GM12891 (cell line): ENCODE results near the gene NTS.

Experiments used
- PAX5 ChIP-seq: IDR thresholded peaks from 2 replicates; pipeline ENCODE4 v1.6.1; 2011; ENCODE audit warnings: low read length, moderate library complexity, mild to moderate bottlenecking; ENCODE audit not compliant: insufficient read depth, severe bottlenecking
- POLR2A ChIP-seq: IDR thresholded peaks from 2 replicates; pipeline ENCODE4 v1.6.1; 2011; ENCODE audit warnings: low read depth, low read length, control low read depth
- POLR2AphosphoS5 ChIP-seq: IDR thresholded peaks from 2 replicates; pipeline ENCODE4 v1.6.1; 2011; ENCODE audit warnings: low read depth, low read length, control low read depth
- SPI1 ChIP-seq: IDR thresholded peaks from 2 replicates; pipeline ENCODE4 v1.6.1; 2011; ENCODE audit warnings: low read depth, low read length, control low read depth
- TAF1 ChIP-seq: IDR thresholded peaks from 2 replicates; pipeline ENCODE4 v1.6.1; 2011; ENCODE audit warnings: low read depth, low read length, control low read depth

DNA sequence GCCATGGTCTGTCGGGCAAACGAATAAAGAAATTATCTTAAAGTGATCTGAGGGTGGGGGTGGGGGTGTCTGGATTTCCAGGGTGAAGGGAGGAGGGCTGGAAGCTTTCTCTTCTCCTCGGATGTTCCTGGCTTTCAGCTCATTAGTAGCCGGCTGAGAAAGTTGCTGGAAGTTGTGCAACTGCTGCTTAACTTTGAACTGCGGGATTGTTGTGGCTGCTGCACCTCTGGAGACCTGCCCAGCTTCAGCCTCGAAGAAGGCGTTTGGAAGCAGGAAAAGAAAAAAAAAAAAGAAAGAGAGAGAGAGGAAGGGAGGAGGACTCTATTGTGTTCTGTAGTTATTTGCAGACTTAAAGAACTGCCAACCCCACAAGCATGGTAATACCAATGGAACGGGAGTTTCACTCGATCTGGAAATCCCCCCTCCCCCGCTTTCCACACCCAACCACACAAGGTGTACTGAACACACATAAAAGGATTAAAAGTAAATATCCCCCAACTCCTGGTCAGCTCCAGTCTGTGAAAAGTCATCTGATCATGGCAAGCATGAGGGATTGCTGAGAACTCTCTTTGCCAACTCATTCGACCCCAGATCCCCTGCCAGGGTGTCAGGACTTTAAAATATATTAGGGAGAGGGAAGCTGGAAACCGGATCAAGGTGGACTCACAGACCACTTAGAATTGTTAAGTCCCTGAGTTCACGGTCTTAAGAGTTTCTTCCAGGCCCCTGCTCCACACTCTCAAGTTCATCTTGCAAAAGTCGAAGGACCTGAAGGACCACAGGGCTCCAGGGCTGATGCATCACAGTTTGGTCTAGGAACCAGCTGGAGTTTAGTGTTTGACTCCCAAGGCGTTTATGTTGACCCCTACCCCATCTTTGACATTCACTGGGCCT lies 37.7 kb upstream of the NTS start, which contains the start of gene RASSF9:
- TF ChIP-seq POLR2A, result no peak
- TF ChIP-seq TAF1, result no peak
- TF ChIP-seq POLR2AphosphoS5, result no peak
- no peak for TF ChIP-seq SPI1
- no peak for TF ChIP-seq PAX5
